Glutamatergic neuron (in vitro differentiated cells): ENCODE measurements around the gene TATDN2. TPM values are rescaled to one million over a fixed set of nuclear protein-coding genes. Genes with fewer than 3 reads are reported as not detected.

Experiments used
- DNase-seq: peaks from one replicate; pipeline ENCODE4 v3.0.0; 2022
- H3K27ac Mint-ChIP-seq: one replicate; pipeline ENCODE4 v1.8.0; 2020; ENCODE audit warnings: mild to moderate bottlenecking, mixed read lengths, inconsistent platforms; ENCODE audit not compliant: unreplicated experiment
- H3K27me3 Mint-ChIP-seq: one replicate; pipeline ENCODE4 v1.8.0; 2020; ENCODE audit warnings: mild to moderate bottlenecking, moderate library complexity, mixed read lengths, inconsistent platforms; ENCODE audit not compliant: unreplicated experiment
- H3K36me3 Mint-ChIP-seq: one replicate; pipeline ENCODE4 v1.8.0; 2020; ENCODE audit warnings: mild to moderate bottlenecking, mixed read lengths, inconsistent platforms; ENCODE audit not compliant: unreplicated experiment
- H3K4me1 Mint-ChIP-seq: one replicate; pipeline ENCODE4 v1.8.0; 2020; ENCODE audit warnings: mild to moderate bottlenecking, low read depth, mixed read lengths, inconsistent platforms; ENCODE audit not compliant: unreplicated experiment
- H3K4me3 Mint-ChIP-seq: one replicate; pipeline ENCODE4 v1.8.0; 2020; ENCODE audit warnings: mild to moderate bottlenecking, mixed read lengths, inconsistent platforms; ENCODE audit not compliant: unreplicated experiment
- H3K9me3 Mint-ChIP-seq: one replicate; pipeline ENCODE4 v1.8.0; 2020; ENCODE audit warnings: mild to moderate bottlenecking, moderate library complexity, mixed read lengths, inconsistent platforms; ENCODE audit not compliant: unreplicated experiment
- total RNA-seq: library from RNA; stranded (reverse); fragmentation: NEBNext Ultra II Directional; extraction: Animal tissue kit (Norgen Biotek cat#: 25700); gene quantifications from one replicate; pipeline ENCODE4 v1.2.1, GENCODE V29; 2021; ENCODE audit not compliant: unreplicated experiment
- TF ChIP-seq, protein P1 (sequence below): fragments of 200-600 bp; sonication (generic); IDR thresholded peaks from one replicate; pipeline ENCODE4 v1.5.0; 2021; ENCODE audit not compliant: partially characterized antibody, unreplicated experiment

The TATDN2 gene
- total RNA-seq, 1 donor from 2014 or later: 24.7 TPM

- no peak overlapping the region for H3K4me3 Mint-ChIP-seq
- TF ChIP-seq, protein P1, sequence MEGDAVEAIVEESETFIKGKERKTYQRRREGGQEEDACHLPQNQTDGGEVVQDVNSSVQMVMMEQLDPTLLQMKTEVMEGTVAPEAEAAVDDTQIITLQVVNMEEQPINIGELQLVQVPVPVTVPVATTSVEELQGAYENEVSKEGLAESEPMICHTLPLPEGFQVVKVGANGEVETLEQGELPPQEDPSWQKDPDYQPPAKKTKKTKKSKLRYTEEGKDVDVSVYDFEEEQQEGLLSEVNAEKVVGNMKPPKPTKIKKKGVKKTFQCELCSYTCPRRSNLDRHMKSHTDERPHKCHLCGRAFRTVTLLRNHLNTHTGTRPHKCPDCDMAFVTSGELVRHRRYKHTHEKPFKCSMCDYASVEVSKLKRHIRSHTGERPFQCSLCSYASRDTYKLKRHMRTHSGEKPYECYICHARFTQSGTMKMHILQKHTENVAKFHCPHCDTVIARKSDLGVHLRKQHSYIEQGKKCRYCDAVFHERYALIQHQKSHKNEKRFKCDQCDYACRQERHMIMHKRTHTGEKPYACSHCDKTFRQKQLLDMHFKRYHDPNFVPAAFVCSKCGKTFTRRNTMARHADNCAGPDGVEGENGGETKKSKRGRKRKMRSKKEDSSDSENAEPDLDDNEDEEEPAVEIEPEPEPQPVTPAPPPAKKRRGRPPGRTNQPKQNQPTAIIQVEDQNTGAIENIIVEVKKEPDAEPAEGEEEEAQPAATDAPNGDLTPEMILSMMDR: no peak
- peaks cover 4% of the 10 kb centered on the region for H3K36me3 Mint-ChIP-seq
- no peaks in the 10 kb centered on the region for H3K27me3 Mint-ChIP-seq
- H3K9me3 Mint-ChIP-seq: peaks cover 5% of the 10 kb centered on the region
- DNase-seq: no peak
- H3K27ac Mint-ChIP-seq: no peak overlapping the region
- H3K4me1 Mint-ChIP-seq: no peaks in the 10 kb centered on the region
Observed at GRCh38 chr3:10238345-10239183, 9.7 kb upstream of the TATDN2 start.

DNA sequence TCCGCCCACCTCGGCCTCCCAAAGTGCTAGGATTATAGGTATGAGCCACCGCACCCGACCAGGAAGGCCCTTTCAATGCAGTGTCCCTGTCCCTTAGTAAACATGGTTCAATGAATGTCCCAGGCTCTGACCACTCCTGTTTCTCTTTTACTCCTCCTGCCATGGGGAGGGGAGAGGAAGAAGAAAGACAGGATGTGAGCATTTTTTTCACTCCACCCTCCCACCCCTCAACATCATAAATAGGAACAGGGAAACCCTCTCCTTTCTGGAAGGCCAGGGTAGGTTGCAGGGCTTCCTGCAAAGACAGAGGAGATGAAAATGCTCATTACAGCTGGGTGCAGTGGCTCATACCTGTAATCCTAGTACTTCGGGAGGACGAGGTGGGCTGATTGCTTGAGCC is 7.5 kb upstream of the TATDN2 start:
- Mint-ChIP-seq H3K36me3 (peaks cover 4% of the 10 kb centered on the region), H3K27me3 (no peaks in the 10 kb centered on the region)

DNA sequence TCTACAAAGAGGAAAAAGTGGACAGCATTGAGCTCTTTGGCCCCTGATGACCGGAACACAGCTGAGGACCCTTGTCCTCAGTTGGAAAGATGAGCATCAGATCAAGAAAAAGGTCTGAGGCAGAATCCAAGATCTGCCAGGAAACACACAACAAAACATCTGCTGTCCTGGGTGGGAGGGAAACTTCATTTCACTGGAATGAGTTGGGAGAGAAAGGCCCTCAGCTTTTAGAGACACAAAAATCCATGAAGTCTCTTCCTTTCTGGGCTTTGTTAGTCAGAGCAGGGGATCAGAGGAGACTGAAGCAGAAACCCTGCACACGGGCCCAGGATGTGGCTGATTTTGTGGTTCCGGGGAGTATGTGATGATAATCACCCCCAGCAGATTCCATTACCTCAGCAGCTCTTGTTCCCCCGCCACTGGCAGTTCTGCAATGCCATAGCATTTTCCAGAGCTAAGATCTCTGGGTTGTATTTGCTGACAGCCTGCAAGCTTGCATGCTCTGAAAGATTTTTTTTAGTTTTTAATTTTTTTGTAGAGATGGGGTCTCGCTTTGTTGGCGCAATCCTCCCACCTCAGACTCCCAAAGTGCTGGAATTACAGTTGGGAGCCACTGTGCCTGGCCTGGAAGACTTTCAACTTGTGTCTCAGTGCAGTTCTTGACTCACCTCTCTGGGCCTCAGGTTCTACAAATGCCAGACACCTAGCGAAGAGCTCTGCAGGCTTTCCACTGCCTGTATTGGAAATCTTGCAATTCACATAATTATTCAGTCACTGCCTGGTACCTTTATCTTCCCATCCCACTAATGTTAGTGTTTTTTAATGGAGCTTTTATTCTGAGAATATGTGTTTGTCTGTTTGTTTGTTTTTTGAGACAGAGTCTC is 5.8 kb upstream of the TATDN2 start:
- DNase-seq: no peak
- no peaks in the 10 kb centered on the region for H3K4me1 Mint-ChIP-seq
- H3K4me3 Mint-ChIP-seq: no peak overlapping the region
- TF ChIP-seq, protein P1: no peak
- no peak overlapping the region for H3K27ac Mint-ChIP-seq
- no peaks in the 10 kb centered on the region for H3K27me3 Mint-ChIP-seq
- H3K9me3 Mint-ChIP-seq: peaks cover 4% of the 10 kb centered on the region
- H3K36me3 Mint-ChIP-seq: peaks cover 8% of the 10 kb centered on the region

More for the DNA sequence above, 7.5 kb upstream of the TATDN2 start:
- no peak for DNase-seq
- H3K9me3 Mint-ChIP-seq: peaks cover 6% of the 10 kb centered on the region
- TF ChIP-seq, protein P1: no peak
- no peak overlapping the region for H3K4me3 Mint-ChIP-seq
- H3K27ac Mint-ChIP-seq: no peak overlapping the region
- no peaks in the 10 kb centered on the region for H3K4me1 Mint-ChIP-seq

GRCh38 chr3:10244009-10244408 is 4.2 kb upstream of the TATDN2 start:
- Mint-ChIP-seq H3K27me3 (no peaks in the 10 kb centered on the region), H3K4me3 (no peak overlapping the region), H3K27ac (no peak overlapping the region), H3K9me3 (peaks cover 6% of the 10 kb centered on the region), H3K4me1 (no peaks in the 10 kb centered on the region), H3K36me3 (peaks cover 4% of the 10 kb centered on the region)
- TF ChIP-seq, protein P1: no peak
- DNase-seq: no peak
